HCT116 (cell line): ENCODE data around the gene IL37. TPM values are rescaled to one million over a fixed set of nuclear protein-coding genes. Genes with fewer than 3 reads are reported as not detected.

Experiments
- ATAC-seq: fragments of 200-7000 bp; cut with Tn5 transposase; 2 replicates; pipeline ENCODE4 v1.9.1; 2020; ENCODE audit warnings: mild to moderate bottlenecking, moderate library complexity
- BruUV-seq: library from RNA; stranded (reverse); fragments of 400-500 nt; replicated peaks from 2 replicates; lab custom pipeline; 2021; lab: Mats Ljungman, UMichigan
- CTCF ChIA-PET: fragments of 300-600 bp; sonication (Branson Sonifier 250); formaldehyde crosslinking; loops from one replicate; lab custom pipeline; 2021; ENCODE audit warnings: antibody characterized with exemption; lab: Charles Lee
- POLR2A ChIA-PET: fragments of 300-600, 350-600 bp; sonication (Branson Sonifier 250); formaldehyde crosslinking; loops from one replicate; lab custom pipeline; 2021; ENCODE audit warnings: antibody characterized with exemption; lab: Charles Lee
- RAD21 ChIA-PET, 2 experiments: fragments of 300-600 bp; sonication (Branson Sonifier 250); formaldehyde crosslinking; loops; one replicate each; lab custom pipeline; 2023; ENCODE audit warnings: low total read pairs in 2 of 2; ENCODE audit not compliant: uncharacterized antibody in 2 of 2, unreplicated experiment in 2 of 2, low non-redundant PET in 1 of 2; lab: Charles Lee
- DNase-seq: peaks from one replicate; pipeline ENCODE4 v3.0.0-alpha.2; 2010; ENCODE audit warnings: low read depth, low spot score
- H2AFZ ChIP-seq: fragments of 200-600 bp; shearing (Covaris generic), sonication (generic); 2 replicates; pipeline ENCODE4 v1.6.1; 2017; ENCODE audit warnings: low read depth, mixed run types, mixed read lengths, antibody characterized with exemption, low read length; ENCODE audit not compliant: poor library complexity, severe bottlenecking
- H3K27ac ChIP-seq: 2 replicates; pipeline ENCODE4 v1.5.1; 2012; ENCODE audit warnings: low read depth, low read length
- H3K27me3 ChIP-seq: fragments of 200-600 bp; sonication (generic); 2 replicates; pipeline ENCODE4 v1.6.1; 2016; ENCODE audit warnings: mixed run types, low read length, mixed read lengths; ENCODE audit not compliant: insufficient read depth
- H3K36me3 ChIP-seq, 2 experiments: fragments of 200-500 bp in 1 of 2; fragments of 200-600 bp in 1 of 2; sonication (Bioruptor generic) in 1 of 2; sonication (generic) in 1 of 2; 2 replicates each; pipeline versions ENCODE4 v1.5.1 to v1.6.1; 2014 to 2016; ENCODE audit warnings: low read length in 2 of 2, inconsistent platforms in 1 of 2, mixed read lengths in 1 of 2, mixed run types in 1 of 2; ENCODE audit not compliant: insufficient read depth in 2 of 2, control insufficient read depth in 1 of 2
- H3K4me1 ChIP-seq, 2 experiments: fragments of 200-600 bp in 1 of 2; sonication (generic) in 1 of 2; 2 replicates each; pipeline versions ENCODE4 v1.5.1 to v1.6.1; 2012 to 2017; ENCODE audit warnings: low read length in 2 of 2, inconsistent platforms in 1 of 2, mild to moderate bottlenecking in 1 of 2, mixed read lengths in 1 of 2, mixed run types in 1 of 2, moderate library complexity in 1 of 2; ENCODE audit not compliant: insufficient read depth in 2 of 2, control insufficient read depth in 1 of 2
- H3K4me2 ChIP-seq: fragments of 200-600 bp; sonication (generic); 2 replicates; pipeline ENCODE4 v1.6.1; 2017; ENCODE audit warnings: mixed run types, low read length, mixed read lengths
- H3K4me3 ChIP-seq, 2 experiments: fragments of 200-600 bp in 1 of 2; sonication (generic) in 1 of 2; replicated peaks in 1 of 2; 2 replicates each; pipeline ENCODE4 v1.5.1; 2011 to 2016; ENCODE audit warnings: low read length in 2 of 2, control low read depth in 1 of 2, low read depth in 1 of 2, mild to moderate bottlenecking in 1 of 2, mixed read lengths in 1 of 2, mixed run types in 1 of 2
- H3K79me2 ChIP-seq: fragments of 200-600 bp; sonication (generic); 2 replicates; pipeline ENCODE4 v1.6.1; 2017; ENCODE audit warnings: mild to moderate bottlenecking, mixed run types, low read length, moderate library complexity, mixed read lengths; ENCODE audit not compliant: insufficient read depth
- H3K9ac ChIP-seq: fragments of 200-600 bp; sonication (generic); 2 replicates; pipeline ENCODE4 v1.6.1; 2016; ENCODE audit warnings: low read length, mixed read lengths
- H3K9me2 ChIP-seq: fragments of 200-600 bp; sonication (generic), shearing (Covaris generic); 2 replicates; pipeline ENCODE4 v1.6.1; 2017; ENCODE audit warnings: mixed run types, mild to moderate bottlenecking, moderate library complexity; ENCODE audit not compliant: insufficient read depth
- H3K9me3 ChIP-seq, 2 experiments: fragments of 200-500 bp in 1 of 2; fragments of 200-600 bp in 1 of 2; sonication (Bioruptor generic) in 1 of 2; sonication (generic) in 1 of 2; 2 replicates each; pipeline ENCODE4 v1.6.1; 2014 to 2017; ENCODE audit warnings: low read length in 2 of 2, mixed read lengths in 2 of 2, inconsistent platforms in 1 of 2, low read depth in 1 of 2, mild to moderate bottlenecking in 1 of 2, mixed run types in 1 of 2, moderate library complexity in 1 of 2; ENCODE audit not compliant: control insufficient read depth in 1 of 2, insufficient read depth in 1 of 2
- H4K20me1 ChIP-seq: fragments of 200-600 bp; sonication (generic), shearing (Covaris generic); 2 replicates; pipeline ENCODE4 v1.6.1; 2017; ENCODE audit warnings: mixed run types, mild to moderate bottlenecking, moderate library complexity; ENCODE audit not compliant: insufficient read depth
- CEBPB ChIP-seq: IDR thresholded peaks from 2 replicates; pipeline ENCODE4 v1.6.1; 2012; ENCODE audit warnings: low read depth
- EZH2phosphoT487 ChIP-seq: fragments of 200-600 bp; IDR thresholded peaks from 2 replicates; pipeline ENCODE4 v1.6.1; 2018; ENCODE audit warnings: antibody characterized with exemption, borderline replicate concordance
- FOSL1 ChIP-seq: IDR thresholded peaks from 2 replicates; pipeline ENCODE4 v1.6.1; 2012; ENCODE audit warnings: low read depth
- POLR2AphosphoS5 ChIP-seq: IDR thresholded peaks from 2 replicates; pipeline ENCODE4 v1.6.1; 2011; ENCODE audit warnings: mild to moderate bottlenecking, low read depth, low read length, moderate library complexity
- RAD21 ChIP-seq: IDR thresholded peaks from 2 replicates; pipeline ENCODE4 v1.6.1; 2012; ENCODE audit warnings: low read depth, mild to moderate bottlenecking
- YY1 ChIP-seq: IDR thresholded peaks from 2 replicates; pipeline ENCODE4 v1.6.1; 2011; ENCODE audit warnings: low read length, low read depth, moderate library complexity, mild to moderate bottlenecking; ENCODE audit not compliant: insufficient replicate concordance; ENCODE audit errors: extremely low read depth
- ZNF274 ChIP-seq: fragments of 200-500 bp; sonication (Bioruptor generic); IDR thresholded peaks from 2 replicates; pipeline ENCODE4 v1.6.1; 2014; ENCODE audit warnings: mild to moderate bottlenecking, low read depth, low read length, inconsistent platforms
- intact Hi-C: fragments of 100-400 bp; cut with micrococcal nuclease; formaldehyde crosslinking; loops from 2 replicates; pipeline ENCODE4 v1.10.0; 2022
- total RNA-seq: library from RNA; stranded (reverse); gene quantifications from one replicate; pipeline ENCODE4 v1.2.1, GENCODE V29; 2021; ENCODE audit not compliant: unreplicated experiment
- TF ChIP-seq, protein P1 (sequence below): IDR thresholded peaks from 2 replicates; pipeline ENCODE4 v1.6.1; 2012
- TF ChIP-seq, protein P2 (sequence below): IDR thresholded peaks from 2 replicates; pipeline ENCODE4 v1.6.1; 2012; ENCODE audit warnings: low read depth
- TF ChIP-seq, protein P3 (sequence below): IDR thresholded peaks from 2 replicates; pipeline ENCODE4 v1.6.1; 2012

The IL37 gene
- total RNA-seq, 1 experiment from 2014 or later, result not detected

DNA sequence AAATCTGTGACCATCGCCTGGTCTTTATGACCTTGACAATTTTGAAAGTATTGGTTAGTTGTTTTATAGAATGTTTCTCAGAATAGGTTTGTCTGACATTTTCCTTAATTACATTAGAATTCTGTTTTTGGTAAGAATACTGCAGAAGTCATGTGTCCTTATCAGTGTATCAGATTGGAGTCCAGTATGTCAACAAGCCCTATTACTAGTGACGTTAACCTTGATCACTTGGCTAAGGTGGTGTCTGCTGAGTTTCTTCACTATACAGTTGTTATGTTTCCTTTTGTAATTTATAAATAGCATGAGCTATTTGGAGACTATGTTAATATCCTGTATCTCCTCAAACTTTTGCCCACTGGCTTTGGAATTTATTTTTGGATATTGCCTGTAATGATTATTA, 56.1 kb downstream of the IL37 start:
- POLR2A ChIA-PET, result no interaction called here
- DNase-seq, result no peak
- Histone ChIP-seq H3K4me1 (no peaks in the 10 kb centered on the region), H3K79me2 (no peaks in the 10 kb centered on the region), H3K27ac (no peak overlapping the region), H3K4me2 (no peak overlapping the region), H3K36me3 (no peaks in the 10 kb centered on the region), H4K20me1 (no peaks in the 10 kb centered on the region), H3K4me3 (no peak overlapping the region), H3K27me3 (0 out of 2 replicates have a peak, but pooled peaks cover 5% of the 10 kb centered on the region), H3K9me3 (no peaks in the 10 kb centered on the region), H2AFZ (peak overlapping the region; percentile 31), H3K9ac (no peak overlapping the region), H3K9me2 (no peaks in the 10 kb centered on the region)
- no TSS peak for BruUV-seq
- no peak for ATAC-seq
- RAD21 ChIA-PET, result no interaction called here
- intact Hi-C loops, result no loop called here
- CTCF ChIA-PET, result interaction anchor here (1.7 kb wide), 1 partner anchor 8 kb away, joined by 8 read pairs; no protein-coding TSS in a partner anchor
- no peak for TF ChIP-seq POLR2AphosphoS5
- TF ChIP-seq, protein P1, sequence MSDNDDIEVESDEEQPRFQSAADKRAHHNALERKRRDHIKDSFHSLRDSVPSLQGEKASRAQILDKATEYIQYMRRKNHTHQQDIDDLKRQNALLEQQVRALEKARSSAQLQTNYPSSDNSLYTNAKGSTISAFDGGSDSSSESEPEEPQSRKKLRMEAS, result no peak
- TF ChIP-seq RAD21, result no peak
- TF ChIP-seq ZNF274, result no peak
- TF ChIP-seq, protein P2, sequence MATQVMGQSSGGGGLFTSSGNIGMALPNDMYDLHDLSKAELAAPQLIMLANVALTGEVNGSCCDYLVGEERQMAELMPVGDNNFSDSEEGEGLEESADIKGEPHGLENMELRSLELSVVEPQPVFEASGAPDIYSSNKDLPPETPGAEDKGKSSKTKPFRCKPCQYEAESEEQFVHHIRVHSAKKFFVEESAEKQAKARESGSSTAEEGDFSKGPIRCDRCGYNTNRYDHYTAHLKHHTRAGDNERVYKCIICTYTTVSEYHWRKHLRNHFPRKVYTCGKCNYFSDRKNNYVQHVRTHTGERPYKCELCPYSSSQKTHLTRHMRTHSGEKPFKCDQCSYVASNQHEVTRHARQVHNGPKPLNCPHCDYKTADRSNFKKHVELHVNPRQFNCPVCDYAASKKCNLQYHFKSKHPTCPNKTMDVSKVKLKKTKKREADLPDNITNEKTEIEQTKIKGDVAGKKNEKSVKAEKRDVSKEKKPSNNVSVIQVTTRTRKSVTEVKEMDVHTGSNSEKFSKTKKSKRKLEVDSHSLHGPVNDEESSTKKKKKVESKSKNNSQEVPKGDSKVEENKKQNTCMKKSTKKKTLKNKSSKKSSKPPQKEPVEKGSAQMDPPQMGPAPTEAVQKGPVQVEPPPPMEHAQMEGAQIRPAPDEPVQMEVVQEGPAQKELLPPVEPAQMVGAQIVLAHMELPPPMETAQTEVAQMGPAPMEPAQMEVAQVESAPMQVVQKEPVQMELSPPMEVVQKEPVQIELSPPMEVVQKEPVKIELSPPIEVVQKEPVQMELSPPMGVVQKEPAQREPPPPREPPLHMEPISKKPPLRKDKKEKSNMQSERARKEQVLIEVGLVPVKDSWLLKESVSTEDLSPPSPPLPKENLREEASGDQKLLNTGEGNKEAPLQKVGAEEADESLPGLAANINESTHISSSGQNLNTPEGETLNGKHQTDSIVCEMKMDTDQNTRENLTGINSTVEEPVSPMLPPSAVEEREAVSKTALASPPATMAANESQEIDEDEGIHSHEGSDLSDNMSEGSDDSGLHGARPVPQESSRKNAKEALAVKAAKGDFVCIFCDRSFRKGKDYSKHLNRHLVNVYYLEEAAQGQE, result no peak
- no peak for TF ChIP-seq YY1
- no peak for TF ChIP-seq EZH2phosphoT487
- TF ChIP-seq FOSL1, result no peak
- TF ChIP-seq, protein P3, sequence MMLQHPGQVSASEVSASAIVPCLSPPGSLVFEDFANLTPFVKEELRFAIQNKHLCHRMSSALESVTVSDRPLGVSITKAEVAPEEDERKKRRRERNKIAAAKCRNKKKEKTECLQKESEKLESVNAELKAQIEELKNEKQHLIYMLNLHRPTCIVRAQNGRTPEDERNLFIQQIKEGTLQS, result no peak
- TF ChIP-seq CEBPB, result no peak

Other genes starting within 250 kb of the IL37 start
- gene NT5DC4, start 190.1 kb upstream of the IL37 start, total RNA-seq, result 0.22 TPM
- gene CKAP2L, start 146.6 kb upstream of the IL37 start, total RNA-seq, result 27.5 TPM
- gene IL1A, start 126.7 kb upstream of the IL37 start, total RNA-seq, result 0.10 TPM
- not detected for gene IL1B, start 74.4 kb upstream of the IL37 start, total RNA-seq
- not detected for gene IL36G, start 66.8 kb downstream of the IL37 start, total RNA-seq
- gene IL36A, start 94.3 kb downstream of the IL37 start, total RNA-seq, result not detected
- not detected for gene IL36B, start 141.7 kb downstream of the IL37 start, total RNA-seq
- not detected for gene IL36RN, start 148.0 kb downstream of the IL37 start, total RNA-seq
- gene IL1F10, start 156.8 kb downstream of the IL37 start, total RNA-seq, result not detected
- gene IL1RN, start 216.4 kb downstream of the IL37 start, total RNA-seq, result 0.25 TPM